ENCODE results near the gene OR10A2.

The OR10A2 gene

GRCh38 chr11:6862961-6863360 is at the start of gene OR10A2:
Gene OR10A2, plus strand, starts transcription at chr11:6863057. Its CDS starts 6,698 bp downstream, at chr11:6869755.
- H3K36me3 Mint-ChIP-seq (ENCODE audit: low read depth): no peaks in the 10 kb centered on the region
- H3K4me3 Mint-ChIP-seq: no peak within 1 kb of the TSS
- H3K4me1 Mint-ChIP-seq: no peaks in the 10 kb centered on the region
- no peak for TF ChIP-seq CTCF (IDR thresholded peaks at IDR 0.05)
- H3K27me3 Mint-ChIP-seq (ENCODE audit: low read depth, poor library complexity): no peaks in the 10 kb centered on the region
- peaks cover 10% of the 10 kb centered on the region for H3K9me3 Mint-ChIP-seq
- DNase-seq: no peak
- no peak within 1 kb of the TSS for H3K27ac Mint-ChIP-seq

DNA sequence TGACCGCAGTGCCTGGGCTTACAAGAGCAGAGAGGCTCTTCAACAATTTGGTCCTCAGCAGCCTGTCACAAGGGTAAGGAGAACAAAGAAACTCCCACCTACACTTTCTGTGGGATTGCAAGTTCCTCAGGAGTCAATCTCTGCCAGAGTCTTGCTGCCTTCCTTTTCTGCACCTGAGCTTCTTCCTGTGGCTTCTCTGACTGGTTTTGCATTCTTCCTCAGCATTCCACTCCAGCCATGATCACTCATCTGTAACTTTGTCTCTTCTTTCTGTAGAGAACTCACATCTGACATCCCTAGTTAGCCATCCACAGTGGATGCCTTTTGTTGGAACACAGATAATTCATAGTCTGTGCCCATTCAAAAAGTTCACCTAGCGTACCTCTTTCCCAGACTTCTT is 49.2 kb upstream of the OR10A2 start:
- no peaks in the 10 kb centered on the region for H3K9me3 Mint-ChIP-seq
- no peak overlapping the region for H3K27ac Mint-ChIP-seq
- H3K27me3 Mint-ChIP-seq (ENCODE audit: low read depth, poor library complexity): peaks cover 3% of the 10 kb centered on the region
- no peaks in the 10 kb centered on the region for H3K36me3 Mint-ChIP-seq (ENCODE audit: low read depth)
- no peak for DNase-seq
- TF ChIP-seq CTCF (IDR thresholded peaks at IDR 0.05): no peak
- H3K4me3 Mint-ChIP-seq: no peak overlapping the region
- H3K4me1 Mint-ChIP-seq: peaks cover 6% of the 10 kb centered on the region

- no peak overlapping the region for H3K4me3 Mint-ChIP-seq
- peaks cover 6% of the 10 kb centered on the region for H3K36me3 Mint-ChIP-seq (ENCODE audit: low read depth)
Measured at GRCh38 chr11:6817694-6818093, 45.2 kb upstream of the OR10A2 start.

GRCh38 chr11:6818967-6819366 is 43.9 kb upstream of the OR10A2 start:
- H3K4me1 Mint-ChIP-seq: no peaks in the 10 kb centered on the region
- H3K27ac Mint-ChIP-seq: no peak overlapping the region
- no peaks in the 10 kb centered on the region for H3K27me3 Mint-ChIP-seq (ENCODE audit: low read depth, poor library complexity)

More at GRCh38 chr11:6817694-6818093, 45.2 kb upstream of the OR10A2 start:
- TF ChIP-seq CTCF (IDR thresholded peaks at IDR 0.05): no peak
- Mint-ChIP-seq H3K4me1 (peaks cover 6% of the 10 kb centered on the region), H3K9me3 (peaks cover 10% of the 10 kb centered on the region), H3K27ac (no peak overlapping the region), H3K27me3 (ENCODE audit: low read depth, poor library complexity) (no peaks in the 10 kb centered on the region)
- no peak for DNase-seq

GRCh38 chr11:6824136-6824823 is 38.6 kb upstream of the OR10A2 start:
- Mint-ChIP-seq H3K4me1 (no peaks in the 10 kb centered on the region), H3K36me3 (ENCODE audit: low read depth) (peaks cover 6% of the 10 kb centered on the region), H3K27ac (no peak overlapping the region), H3K9me3 (peaks cover 10% of the 10 kb centered on the region), H3K4me3 (no peak overlapping the region), H3K27me3 (ENCODE audit: low read depth, poor library complexity) (no peaks in the 10 kb centered on the region)
- no peak for TF ChIP-seq CTCF (IDR thresholded peaks at IDR 0.05)
- no peak for DNase-seq

More at GRCh38 chr11:6818967-6819366, 43.9 kb upstream of the OR10A2 start:
- Mint-ChIP-seq H3K4me3 (no peak overlapping the region), H3K36me3 (ENCODE audit: low read depth) (peaks cover 6% of the 10 kb centered on the region), H3K9me3 (peaks cover 10% of the 10 kb centered on the region)
- no peak for TF ChIP-seq CTCF (IDR thresholded peaks at IDR 0.05)
- DNase-seq: no peak

DNA sequence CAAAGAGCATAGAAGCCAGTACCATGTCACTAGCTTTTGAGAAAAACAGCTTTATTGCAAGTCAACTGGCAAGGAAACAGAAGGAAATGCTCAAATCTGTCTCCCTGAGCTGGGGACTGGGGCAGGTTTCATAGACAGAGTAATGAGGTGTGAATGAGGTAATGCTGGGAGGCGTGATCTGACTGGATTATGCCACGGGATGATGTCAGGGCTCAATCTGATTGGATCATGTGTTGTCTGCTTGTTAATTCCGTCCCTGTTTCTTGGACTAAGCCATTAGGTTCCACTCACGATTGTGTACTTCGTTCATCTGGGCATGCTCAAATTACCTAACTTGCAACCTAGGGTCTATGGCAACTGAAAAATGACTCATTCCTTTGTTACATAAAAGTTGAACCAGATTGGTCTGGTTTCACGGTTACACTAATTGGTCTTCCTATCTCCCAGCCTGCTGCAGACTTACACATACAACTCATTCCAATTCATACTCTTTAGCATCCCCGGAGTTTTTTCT is 37.6 kb upstream of the OR10A2 start:
- no peak overlapping the region for H3K4me3 Mint-ChIP-seq
- peaks cover under 1% of the 10 kb centered on the region for H3K36me3 Mint-ChIP-seq (ENCODE audit: low read depth)
- no peak overlapping the region for H3K27ac Mint-ChIP-seq
- no peaks in the 10 kb centered on the region for H3K4me1 Mint-ChIP-seq
- no peak for DNase-seq
- peaks cover 5% of the 10 kb centered on the region for H3K9me3 Mint-ChIP-seq
- no peak for TF ChIP-seq CTCF (IDR thresholded peaks at IDR 0.05)
- no peaks in the 10 kb centered on the region for H3K27me3 Mint-ChIP-seq (ENCODE audit: low read depth, poor library complexity)
